K562 (cell line): ENCODE results near the gene ZNHIT2. TPM values are rescaled to one million over a fixed set of nuclear protein-coding genes. Genes with fewer than 3 reads are reported as not detected.

Experiments used
- ATF7 ChIP-seq: fragments of 450-650 bp; IDR thresholded peaks from 2 replicates; pipeline ENCODE4 v1.7.1; 2014; ENCODE audit warnings: mild to moderate bottlenecking, moderate library complexity
- CEBPZ ChIP-seq: fragments of 150-350 bp; IDR thresholded peaks from 2 replicates; pipeline ENCODE4 v1.6.1; 2014; ENCODE audit warnings: low read depth, mild to moderate bottlenecking, low read length, borderline replicate concordance
- HNRNPK ChIP-seq: fragments of 200-400 bp; formaldehyde crosslinking; IDR thresholded peaks from one replicate; pipeline ENCODE4 v1.6.1; 2018; ENCODE audit warnings: mild to moderate bottlenecking, low read depth, low read length; ENCODE audit not compliant: poor library complexity, severe bottlenecking
- HNRNPLL ChIP-seq: fragments of 200-400 bp; formaldehyde crosslinking; IDR thresholded peaks from 2 replicates; pipeline ENCODE4 v1.6.1; 2017; ENCODE audit warnings: low read length, low read depth, mild to moderate bottlenecking; ENCODE audit not compliant: poor library complexity, severe bottlenecking
- KLF16 ChIP-seq: IDR thresholded peaks from 2 replicates; pipeline ENCODE4 v1.6.1; 2016; ENCODE audit warnings: antibody characterized with exemption
- PRDM10 ChIP-seq: fragments of 450-650 bp; IDR thresholded peaks from 2 replicates; pipeline ENCODE4 v1.6.1; 2018; ENCODE audit not compliant: partially characterized antibody
- PTBP1 ChIP-seq: fragments of 200-400 bp; formaldehyde crosslinking; IDR thresholded peaks from 2 replicates; pipeline ENCODE4 v1.6.1; 2017; ENCODE audit warnings: low read depth, low read length
- TAF9B ChIP-seq: fragments of 450-650 bp; IDR thresholded peaks from 2 replicates; pipeline ENCODE4 v1.6.1; 2018; ENCODE audit warnings: mild to moderate bottlenecking; ENCODE audit not compliant: partially characterized antibody
- TCF7 ChIP-seq: sonication (generic); IDR thresholded peaks from 2 replicates; pipeline ENCODE4 v1.6.1; 2016; ENCODE audit warnings: antibody characterized with exemption, borderline replicate concordance
- THRB ChIP-seq: fragments of 450-650 bp; formaldehyde crosslinking; conservative IDR thresholded peaks from 2 replicates; pipeline ENCODE4 v1.4.0; 2022; ENCODE audit warnings: mild to moderate bottlenecking, missing genetic modification characterization
- XRCC4 ChIP-seq: IDR thresholded peaks from one replicate; pipeline ENCODE4 v1.6.1; 2011; ENCODE audit not compliant: insufficient read depth, insufficient read length; ENCODE audit errors: extremely low read depth
- ZFP91 ChIP-seq: sonication (generic); formaldehyde crosslinking; IDR thresholded peaks from 2 replicates; pipeline ENCODE4 v1.8.0; 2022; ENCODE audit warnings: mild to moderate bottlenecking, missing genetic modification reagents
- ZNF586 ChIP-seq: fragments of 450-650 bp; formaldehyde crosslinking; conservative IDR thresholded peaks from 2 replicates; pipeline ENCODE4 v1.4.0; 2020; ENCODE audit warnings: mild to moderate bottlenecking, moderate library complexity
- polyA plus RNA-seq, 8 experiments: library from polyadenylated mRNA; depleted of rRNA in 4 of 8; stranded (reverse) in 5 of 8; unstranded in 3 of 8; fragments of >200 nt; fragmentation: Nextera tagmentation in 2 of 8; fragmentation: Illumina TruSeq in 1 of 8; extraction: Ambion mirVana in 2 of 8; extraction: Trizol in 1 of 8; gene quantifications; 2 replicates each; pipeline versions ENCODE4 v1.2.1 to v1.2.3, GENCODE V29; 2011 to 2014; ENCODE audit warnings: inconsistent platforms in 1 of 8, missing spikeins in 1 of 8
- total RNA-seq, 7 experiments: library from RNA; depleted of rRNA in 6 of 7; stranded (reverse); fragments of >200 nt in 6 of 7; fragmentation: Illumina TruSeq in 2 of 7; extraction: Trizol in 2 of 7; gene quantifications; 2 replicates each; pipeline versions ENCODE4 v1.2.1 to v1.2.3, GENCODE V29; 2011 to 2021; ENCODE audit warnings: low replicate concordance in 1 of 7

The ZNHIT2 gene
- total and polyA plus RNA-seq, 9 of the 15 experiments (the other 6 are each of a cell fraction or from before 2014, with no cell fraction given), result 0.08 to 39.0 (median 2.5) TPM

GRCh38 chr11:65134240-65134951, 16.9 kb upstream of the ZNHIT2 start, which contains the start of gene SYVN1 (continued):
- TF ChIP-seq THRB (no peak), KLF16 (no peak), ZNF586 (CRISPR knock-in tag) (peak; percentile 71; the same call in 1 of the 2 replicates), ZFP91 (CRISPR knock-in tag) (no peak), HNRNPLL (peak; percentile 29), HNRNPK (no peak), ATF7 (peak; percentile 100), TAF9B (peak; percentile 82), XRCC4 (no peak), TCF7 (0 out of 2 replicates have a peak, but pooled peaks have one; percentile 3), PRDM10 (peak; percentile 100), PTBP1 (no peak), CEBPZ (no peak)
